ENCODE measurements around the gene ZNF750.

Gene ZNF750

GRCh38 chr17:82808006-82808405 lies 31.8 kb downstream of the ZNF750 start:
- H3K27ac ChIP-seq = no peak overlapping the region
- H3K27me3 ChIP-seq (ENCODE audit: insufficient read depth, low read depth, severe bottlenecking) = no peaks in the 10 kb centered on the region
- no peak overlapping the region for H3K4me3 ChIP-seq (ENCODE audit: low read depth, low read length)
- no peaks in the 10 kb centered on the region for H3K9me3 ChIP-seq (ENCODE audit: severe bottlenecking)
- no peak for DNase-seq
- H3K36me3 ChIP-seq = peaks cover 89% of the 10 kb centered on the region
- TF ChIP-seq, protein P1, sequence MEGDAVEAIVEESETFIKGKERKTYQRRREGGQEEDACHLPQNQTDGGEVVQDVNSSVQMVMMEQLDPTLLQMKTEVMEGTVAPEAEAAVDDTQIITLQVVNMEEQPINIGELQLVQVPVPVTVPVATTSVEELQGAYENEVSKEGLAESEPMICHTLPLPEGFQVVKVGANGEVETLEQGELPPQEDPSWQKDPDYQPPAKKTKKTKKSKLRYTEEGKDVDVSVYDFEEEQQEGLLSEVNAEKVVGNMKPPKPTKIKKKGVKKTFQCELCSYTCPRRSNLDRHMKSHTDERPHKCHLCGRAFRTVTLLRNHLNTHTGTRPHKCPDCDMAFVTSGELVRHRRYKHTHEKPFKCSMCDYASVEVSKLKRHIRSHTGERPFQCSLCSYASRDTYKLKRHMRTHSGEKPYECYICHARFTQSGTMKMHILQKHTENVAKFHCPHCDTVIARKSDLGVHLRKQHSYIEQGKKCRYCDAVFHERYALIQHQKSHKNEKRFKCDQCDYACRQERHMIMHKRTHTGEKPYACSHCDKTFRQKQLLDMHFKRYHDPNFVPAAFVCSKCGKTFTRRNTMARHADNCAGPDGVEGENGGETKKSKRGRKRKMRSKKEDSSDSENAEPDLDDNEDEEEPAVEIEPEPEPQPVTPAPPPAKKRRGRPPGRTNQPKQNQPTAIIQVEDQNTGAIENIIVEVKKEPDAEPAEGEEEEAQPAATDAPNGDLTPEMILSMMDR (IDR thresholded peaks at IDR 0.05; ENCODE audit: low read depth, low read length) = no peak

DNA sequence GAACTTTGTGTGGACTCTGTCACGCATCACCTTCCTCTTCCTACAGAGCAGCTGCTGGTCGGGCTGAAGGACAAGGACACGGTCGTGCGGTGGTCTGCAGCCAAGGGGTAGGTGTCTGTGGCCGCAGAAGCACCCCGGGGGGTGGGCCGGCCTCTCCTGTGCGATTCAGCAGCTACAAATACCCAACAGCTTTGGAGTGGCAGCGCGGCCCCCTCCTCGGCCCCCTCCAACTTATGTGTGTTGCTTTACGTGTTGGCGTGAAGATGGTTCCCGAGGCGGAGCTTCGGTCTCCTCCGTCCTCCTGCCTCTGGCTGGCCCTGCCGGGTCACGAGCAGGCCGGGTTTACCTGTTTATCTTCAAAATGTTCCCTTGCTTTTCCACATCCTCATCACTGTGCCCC lies 32.3 kb downstream of the ZNF750 start:
- Histone ChIP-seq H3K27me3 (ENCODE audit: insufficient read depth, low read depth, severe bottlenecking) (no peaks in the 10 kb centered on the region), H3K4me3 (ENCODE audit: low read depth, low read length) (no peak overlapping the region), H3K36me3 (peaks cover 89% of the 10 kb centered on the region), H3K27ac (no peak overlapping the region), H3K9me3 (ENCODE audit: severe bottlenecking) (no peaks in the 10 kb centered on the region)
- TF ChIP-seq, protein P1 (IDR thresholded peaks at IDR 0.05; ENCODE audit: low read depth, low read length) = no peak
- no peak for DNase-seq

DNA sequence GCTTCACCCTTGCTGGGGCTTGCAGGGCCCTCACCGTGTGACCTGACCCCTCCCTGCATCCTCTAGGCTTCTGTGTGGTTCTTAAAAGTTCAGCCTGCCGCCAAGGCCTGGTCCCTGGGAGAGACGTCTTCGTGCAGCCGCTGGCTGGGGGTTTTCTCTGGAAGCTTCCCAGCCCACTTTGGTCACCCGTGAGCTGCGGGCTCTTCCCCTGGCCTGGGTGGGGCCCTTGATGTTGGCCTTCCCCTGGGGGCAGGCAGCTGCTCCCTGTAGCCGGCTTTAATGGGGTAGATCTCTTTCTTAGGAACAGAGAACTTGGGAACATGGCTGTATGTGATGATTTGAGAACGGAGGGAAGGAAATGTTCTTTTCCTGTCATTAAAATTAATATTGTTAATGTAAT lies 32.7 kb downstream of the ZNF750 start:
- DNase-seq = no peak
- Histone ChIP-seq H3K36me3 (peaks cover 89% of the 10 kb centered on the region), H3K27ac (no peak overlapping the region), H3K27me3 (ENCODE audit: insufficient read depth, low read depth, severe bottlenecking) (no peaks in the 10 kb centered on the region), H3K9me3 (ENCODE audit: severe bottlenecking) (no peaks in the 10 kb centered on the region), H3K4me3 (ENCODE audit: low read depth, low read length) (no peak overlapping the region)
- TF ChIP-seq, protein P1 (IDR thresholded peaks at IDR 0.05; ENCODE audit: low read depth, low read length) = no peak

- TF ChIP-seq, protein P1 (IDR thresholded peaks at IDR 0.05; ENCODE audit: low read depth, low read length) = no peak
- Histone ChIP-seq H3K36me3 (peaks cover 84% of the 10 kb centered on the region), H3K27me3 (ENCODE audit: insufficient read depth, low read depth, severe bottlenecking) (no peaks in the 10 kb centered on the region), H3K9me3 (ENCODE audit: severe bottlenecking) (no peaks in the 10 kb centered on the region), H3K27ac (no peak overlapping the region), H3K4me3 (ENCODE audit: low read depth, low read length) (no peak overlapping the region)
- DNase-seq = no peak
These were observed 33.2 kb downstream of the ZNF750 start for GRCh38 chr17:82806645-82807044.

DNA sequence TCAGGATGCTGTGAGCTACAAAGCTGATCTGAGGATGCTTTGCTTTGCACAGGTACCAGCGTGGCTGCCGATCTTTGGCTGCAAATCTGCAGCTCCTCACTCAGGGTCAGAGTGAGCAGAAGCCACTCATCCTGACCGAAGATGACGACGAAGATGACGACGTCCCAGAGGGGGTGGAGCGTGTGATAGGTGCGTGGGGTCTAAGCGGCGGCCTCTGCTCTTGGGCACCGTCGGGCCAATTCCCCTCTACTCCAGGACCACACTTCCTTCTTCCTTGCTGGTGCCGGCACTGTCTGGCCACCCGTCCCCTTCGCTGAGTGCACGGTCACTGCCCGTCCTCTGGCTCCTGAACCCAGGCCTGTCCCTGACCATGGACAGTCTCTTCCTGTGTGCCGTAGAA lies 34.0 kb downstream of the ZNF750 start:
- no peak overlapping the region for H3K4me3 ChIP-seq (ENCODE audit: low read depth, low read length)
- peaks cover 79% of the 10 kb centered on the region for H3K36me3 ChIP-seq
- no peak overlapping the region for H3K27ac ChIP-seq
- TF ChIP-seq, protein P1 (IDR thresholded peaks at IDR 0.05; ENCODE audit: low read depth, low read length) = no peak
- no peaks in the 10 kb centered on the region for H3K9me3 ChIP-seq (ENCODE audit: severe bottlenecking)
- no peaks in the 10 kb centered on the region for H3K27me3 ChIP-seq (ENCODE audit: insufficient read depth, low read depth, severe bottlenecking)
- DNase-seq = no peak

DNA sequence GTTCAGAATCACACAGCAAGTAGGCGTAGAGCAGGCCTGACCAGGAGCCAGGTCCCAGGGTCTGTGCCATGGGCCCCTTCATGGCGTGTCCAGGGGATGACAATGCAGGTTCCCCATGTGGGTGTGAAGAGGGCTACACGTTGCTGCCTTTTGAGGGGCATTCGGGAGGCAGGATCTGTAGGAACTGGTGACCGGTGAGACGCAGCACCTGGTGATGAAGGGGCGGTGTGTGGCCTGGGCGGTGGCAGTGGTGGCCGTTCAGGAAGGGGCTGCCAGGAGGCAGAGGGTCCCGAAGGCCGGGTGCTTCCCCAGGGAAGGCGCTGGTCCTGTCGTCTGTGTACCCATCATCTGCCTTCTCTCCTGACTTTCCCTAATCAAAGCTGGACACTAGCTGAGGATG lies 34.6 kb downstream of the ZNF750 start:
- Histone ChIP-seq H3K9me3 (ENCODE audit: severe bottlenecking) (peaks cover 3% of the 10 kb centered on the region), H3K36me3 (peaks cover 79% of the 10 kb centered on the region), H3K27me3 (ENCODE audit: insufficient read depth, low read depth, severe bottlenecking) (no peaks in the 10 kb centered on the region), H3K27ac (no peak overlapping the region), H3K4me3 (ENCODE audit: low read depth, low read length) (no peak overlapping the region)
- DNase-seq = no peak
- TF ChIP-seq, protein P1 (IDR thresholded peaks at IDR 0.05; ENCODE audit: low read depth, low read length) = no peak

All from WERI-Rb-1 (cell line).